Neural progenitor cell (in vitro differentiated cells): ENCODE data around the gene ZFPM1.

Experiments used
- CTCF ChIP-seq: fragments of 200-600 bp; sonication (generic); IDR thresholded peaks from 2 replicates; pipeline ENCODE4 v1.5.1; 2017; ENCODE audit warnings: antibody characterized with exemption, mild to moderate bottlenecking
- EZH2phosphoT487 ChIP-seq: fragments of 200-600 bp; sonication (generic); IDR thresholded peaks from 2 replicates; pipeline ENCODE4 v1.6.1; 2017; ENCODE audit warnings: antibody characterized with exemption

DNA sequence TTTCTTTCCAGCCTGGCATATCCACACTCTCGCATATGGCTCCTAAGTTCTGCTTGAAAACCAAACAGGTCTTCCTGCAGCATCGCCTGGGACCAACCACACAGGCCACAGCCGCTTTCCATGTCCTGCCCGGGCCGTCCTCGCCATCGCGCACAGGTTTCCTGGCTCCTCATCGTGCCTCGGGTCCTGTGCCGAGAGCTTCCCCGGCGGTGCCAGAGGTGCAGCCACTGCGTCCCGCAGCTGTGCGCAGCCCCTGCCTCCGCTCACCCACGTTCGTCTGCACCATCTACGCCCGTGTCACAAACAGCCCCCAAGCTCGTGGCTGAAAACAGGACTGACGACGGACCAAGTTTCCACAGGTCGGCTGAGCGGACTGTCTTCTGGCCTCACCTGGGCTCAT is 6.3 kb upstream of the ZFPM1 start:
- TF ChIP-seq EZH2phosphoT487, result no peak
- TF ChIP-seq CTCF, result no peak
